Neural cell (in vitro differentiated cells): Measurements from ENCODE around the gene MRPL11. TPM values are rescaled to one million over a fixed set of nuclear protein-coding genes. Genes with fewer than 3 reads are reported as not detected.

Experiments used
- H2AFZ ChIP-seq: fragments of 200-600, 300-800 bp; sonication (generic), shearing (Covaris generic); 2 replicates; pipeline ENCODE4 v1.6.0; 2014; ENCODE audit warnings: low read depth, mild to moderate bottlenecking, antibody characterized with exemption, low read length, moderate library complexity
- H3F3A ChIP-seq: fragments of 200-600 bp; shearing (Covaris generic); 2 replicates; pipeline ENCODE4 v1.6.1; 2016; ENCODE audit warnings: mild to moderate bottlenecking, moderate library complexity, mixed read lengths, antibody characterized with exemption, low read length; ENCODE audit not compliant: insufficient read depth, poor library complexity, severe bottlenecking
- H3K27ac ChIP-seq: fragments of 200-600, 300-800 bp; sonication (generic), shearing (Covaris generic); 2 replicates; pipeline ENCODE4 v1.5.1; 2014; ENCODE audit warnings: mild to moderate bottlenecking, low read length, moderate library complexity
- H3K27me3 ChIP-seq: fragments of 300-800, 200-600 bp; sonication (generic), shearing (Covaris generic); 2 replicates; pipeline ENCODE4 v1.6.0; 2014; ENCODE audit warnings: mild to moderate bottlenecking, low read depth, low read length, moderate library complexity; ENCODE audit not compliant: insufficient read depth
- H3K36me3 ChIP-seq: fragments of 300-800, 200-600 bp; sonication (generic), shearing (Covaris generic); 2 replicates; pipeline ENCODE4 v1.5.1; 2014; ENCODE audit warnings: mild to moderate bottlenecking, antibody characterized with exemption, low read length, moderate library complexity; ENCODE audit not compliant: insufficient read depth
- H3K4me2 ChIP-seq: fragments of 300-800, 200-600 bp; sonication (generic), shearing (Covaris generic); 2 replicates; pipeline ENCODE4 v1.6.0; 2014; ENCODE audit warnings: mild to moderate bottlenecking, low read length
- H3K4me3 ChIP-seq: fragments of 300-800, 200-600 bp; sonication (generic), shearing (Covaris generic); 2 replicates; pipeline ENCODE4 v1.5.1; 2014; ENCODE audit warnings: mild to moderate bottlenecking, low read length, moderate library complexity
- H3K79me2 ChIP-seq: fragments of 200-600 bp; shearing (Covaris generic); replicated peaks from 2 replicates; pipeline ENCODE4 v1.6.0; 2014; ENCODE audit warnings: mild to moderate bottlenecking, low read length, moderate library complexity; ENCODE audit not compliant: insufficient read depth
- H3K9ac ChIP-seq: fragments of 300-800, 200-600 bp; sonication (generic), shearing (Covaris generic); 2 replicates; pipeline ENCODE4 v1.6.1; 2016; ENCODE audit warnings: mild to moderate bottlenecking, low read length, mixed read lengths
- H3K9me2 ChIP-seq: fragments of 200-600 bp; shearing (Covaris generic); 2 replicates; pipeline ENCODE4 v1.6.1; 2016; ENCODE audit warnings: mild to moderate bottlenecking, low read length, mixed read lengths; ENCODE audit not compliant: insufficient read depth
- H3K9me3 ChIP-seq: fragments of 200-600, 300-800 bp; sonication (generic), shearing (Covaris generic); 2 replicates; pipeline ENCODE4 v1.6.1; 2016; ENCODE audit warnings: mild to moderate bottlenecking, mixed run types, low read length, moderate library complexity, mixed read lengths
- H4K20me1 ChIP-seq: fragments of 200-600 bp; shearing (Covaris generic); 2 replicates; pipeline ENCODE4 v1.6.1; 2016; ENCODE audit warnings: mild to moderate bottlenecking, mixed run types; ENCODE audit not compliant: insufficient read depth
- EP300 ChIP-seq: fragments of 450-650 bp; conservative IDR thresholded peaks from 2 replicates; pipeline ENCODE4 v1.6.1; 2014; ENCODE audit warnings: antibody characterized with exemption, mild to moderate bottlenecking, moderate library complexity; ENCODE audit not compliant: poor library complexity, severe bottlenecking
- EZH2 ChIP-seq: fragments of 200-600, 300-800 bp; shearing (Covaris generic), sonication (generic); IDR thresholded peaks from 2 replicates; pipeline ENCODE4 v1.6.1; 2014; ENCODE audit warnings: antibody characterized with exemption, low read length, borderline replicate concordance, mild to moderate bottlenecking; ENCODE audit not compliant: insufficient read depth, poor library complexity, severe bottlenecking
- MXI1 ChIP-seq: fragments of 450-650 bp; conservative IDR thresholded peaks from 2 replicates; pipeline ENCODE4 v1.6.1; 2014; ENCODE audit warnings: antibody characterized with exemption, mild to moderate bottlenecking; ENCODE audit not compliant: poor library complexity, severe bottlenecking
- POLR2AphosphoS5 ChIP-seq: IDR thresholded peaks from 2 replicates; pipeline ENCODE4 v1.6.1; 2012
- RAD21 ChIP-seq: fragments of 450-650 bp; conservative IDR thresholded peaks from 2 replicates; pipeline ENCODE4 v1.6.1; 2014; ENCODE audit warnings: antibody characterized with exemption, mild to moderate bottlenecking, moderate library complexity
- REST ChIP-seq: IDR thresholded peaks from 2 replicates; pipeline ENCODE4 v1.6.1; 2012; ENCODE audit warnings: borderline replicate concordance
- SMC3 ChIP-seq: fragments of 450-650 bp; conservative IDR thresholded peaks from 2 replicates; pipeline ENCODE4 v1.6.1; 2014; ENCODE audit warnings: antibody characterized with exemption, mild to moderate bottlenecking, moderate library complexity; ENCODE audit not compliant: poor library complexity
- TAF1 ChIP-seq: IDR thresholded peaks from 2 replicates; pipeline ENCODE4 v1.6.1; 2012; ENCODE audit warnings: low read depth
- polyA plus RNA-seq: library from polyadenylated mRNA; depleted of rRNA; stranded (reverse); fragments of >200 nt; gene quantifications from 2 replicates; pipeline ENCODE4 v1.2.3, GENCODE V29; 2014
- TF ChIP-seq, protein P1 (sequence below): fragments of 450-650 bp; IDR thresholded peaks from 2 replicates; pipeline ENCODE4 v1.5.1; 2014; ENCODE audit warnings: antibody characterized with exemption, mild to moderate bottlenecking, moderate library complexity; ENCODE audit not compliant: poor library complexity, severe bottlenecking

The MRPL11 gene
- polyA plus RNA-seq, 1 donor from 2014 or later = 50.9 TPM

DNA sequence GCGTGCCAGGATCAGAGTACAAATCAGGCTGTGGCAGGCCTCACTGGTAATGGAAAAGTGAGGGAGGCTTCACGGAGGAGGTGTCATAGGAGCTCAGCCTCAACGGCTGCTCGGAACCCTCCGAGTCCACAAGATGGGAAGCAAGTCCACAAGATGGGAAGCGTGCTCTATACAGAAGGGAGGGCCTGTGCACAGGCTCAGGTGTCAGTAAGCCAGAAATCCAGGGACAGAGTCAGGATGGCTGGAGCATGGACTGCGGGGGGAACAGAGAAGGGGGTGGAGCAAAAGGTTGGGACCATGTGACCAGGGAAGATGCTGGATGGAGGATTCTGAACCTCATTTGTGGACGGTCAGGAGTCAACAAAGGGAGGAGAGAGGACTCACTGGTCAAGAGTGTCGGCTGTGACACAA, 38.2 kb upstream of the MRPL11 start:
- no peaks in the 10 kb centered on the region for H3F3A ChIP-seq
- H3K9me3 ChIP-seq = no peaks in the 10 kb centered on the region
- no peaks in the 10 kb centered on the region for H3K9me2 ChIP-seq
- no peak overlapping the region for H3K9ac ChIP-seq
- peaks cover 7% of the 10 kb centered on the region for H3K79me2 ChIP-seq
- H3K27ac ChIP-seq = no peak overlapping the region
- TF ChIP-seq REST (no peak), TAF1 (no peak), MXI1 (no peak), POLR2AphosphoS5 (no peak), RAD21 (no peak), EZH2 (no peak), EP300 (no peak), SMC3 (no peak)
- TF ChIP-seq, protein P1, sequence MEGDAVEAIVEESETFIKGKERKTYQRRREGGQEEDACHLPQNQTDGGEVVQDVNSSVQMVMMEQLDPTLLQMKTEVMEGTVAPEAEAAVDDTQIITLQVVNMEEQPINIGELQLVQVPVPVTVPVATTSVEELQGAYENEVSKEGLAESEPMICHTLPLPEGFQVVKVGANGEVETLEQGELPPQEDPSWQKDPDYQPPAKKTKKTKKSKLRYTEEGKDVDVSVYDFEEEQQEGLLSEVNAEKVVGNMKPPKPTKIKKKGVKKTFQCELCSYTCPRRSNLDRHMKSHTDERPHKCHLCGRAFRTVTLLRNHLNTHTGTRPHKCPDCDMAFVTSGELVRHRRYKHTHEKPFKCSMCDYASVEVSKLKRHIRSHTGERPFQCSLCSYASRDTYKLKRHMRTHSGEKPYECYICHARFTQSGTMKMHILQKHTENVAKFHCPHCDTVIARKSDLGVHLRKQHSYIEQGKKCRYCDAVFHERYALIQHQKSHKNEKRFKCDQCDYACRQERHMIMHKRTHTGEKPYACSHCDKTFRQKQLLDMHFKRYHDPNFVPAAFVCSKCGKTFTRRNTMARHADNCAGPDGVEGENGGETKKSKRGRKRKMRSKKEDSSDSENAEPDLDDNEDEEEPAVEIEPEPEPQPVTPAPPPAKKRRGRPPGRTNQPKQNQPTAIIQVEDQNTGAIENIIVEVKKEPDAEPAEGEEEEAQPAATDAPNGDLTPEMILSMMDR = no peak
- no peaks in the 10 kb centered on the region for H3K36me3 ChIP-seq
- H3K27me3 ChIP-seq = no peaks in the 10 kb centered on the region
- no peaks in the 10 kb centered on the region for H4K20me1 ChIP-seq
- H2AFZ ChIP-seq = no peak overlapping the region
- no peak overlapping the region for H3K4me3 ChIP-seq
- no peak overlapping the region for H3K4me2 ChIP-seq

DNA sequence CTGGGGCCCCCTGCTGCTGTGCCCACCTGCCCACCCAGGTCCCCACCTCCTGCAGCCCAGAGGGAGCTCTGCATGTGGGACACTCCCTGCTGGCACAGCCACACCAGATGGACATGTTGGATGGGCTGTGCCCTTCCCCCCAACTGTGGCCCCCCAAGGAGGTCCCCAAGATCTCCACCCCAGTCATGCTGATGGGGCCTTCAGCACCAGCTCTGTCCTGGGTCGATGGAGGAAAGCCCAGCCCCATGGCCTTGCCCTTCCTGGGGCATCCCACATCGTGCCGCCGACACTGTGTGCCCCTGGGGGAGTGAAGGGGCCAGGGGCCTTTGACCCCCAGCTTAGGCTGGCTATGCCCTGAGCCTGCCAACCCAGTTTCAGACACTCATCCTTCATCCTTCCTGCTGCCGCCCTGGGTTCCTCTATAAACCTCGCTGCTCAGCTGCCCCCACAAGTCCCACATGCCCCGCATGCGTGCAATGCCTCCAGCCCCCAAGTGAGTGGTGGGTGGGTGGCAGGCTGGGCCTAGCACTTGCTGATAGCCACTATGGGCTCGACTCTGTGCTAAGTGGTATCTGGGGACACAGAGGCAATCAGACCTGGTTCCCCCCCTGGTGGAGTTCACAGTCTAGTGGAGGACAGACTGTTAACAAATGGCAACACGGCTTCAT, 37.7 kb upstream of the MRPL11 start:
- no peak overlapping the region for H3K4me2 ChIP-seq
- no peaks in the 10 kb centered on the region for H3F3A ChIP-seq
- H3K79me2 ChIP-seq = peaks cover 7% of the 10 kb centered on the region
- H3K9ac ChIP-seq = no peak overlapping the region
- no peaks in the 10 kb centered on the region for H4K20me1 ChIP-seq
- H2AFZ ChIP-seq = no peak overlapping the region
- H3K9me3 ChIP-seq = no peaks in the 10 kb centered on the region
- no peak overlapping the region for H3K27ac ChIP-seq
- H3K9me2 ChIP-seq = no peaks in the 10 kb centered on the region
- H3K27me3 ChIP-seq = no peaks in the 10 kb centered on the region
- TF ChIP-seq RAD21 (no peak), POLR2AphosphoS5 (no peak), TAF1 (no peak), REST (no peak), EZH2 (no peak), MXI1 (no peak), EP300 (no peak), SMC3 (no peak)
- TF ChIP-seq, protein P1 = no peak
- H3K4me3 ChIP-seq = no peak overlapping the region
- H3K36me3 ChIP-seq = no peaks in the 10 kb centered on the region
